NOMO-1 treated with DMSO at 0.1 percent for 48 hours (cell line): ENCODE measurements around the gene KRTAP17-1.
"Not testable (repeated sequence)": the region's sequence is repeated elsewhere in the genome, so short reads cannot be mapped to it uniquely, and the experiment has no call there.

Experiments used
- DNase-seq: peaks from one replicate; lab custom pipeline; 2025; ENCODE audit not compliant: unreplicated experiment; lab: John Stamatoyannopoulos, UW

KRTAP17-1 gene, protein sequence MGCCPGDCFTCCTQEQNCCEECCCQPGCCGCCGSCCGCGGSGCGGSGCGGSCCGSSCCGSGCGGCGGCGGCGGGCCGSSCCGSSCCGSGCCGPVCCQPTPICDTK

GRCh38 chr17:41315204-41315794, at the start of gene KRTAP17-1:
TSS of gene KRTAP17-1 (minus strand) at chr17:41315710. CDS start at chr17:41315650, 60 bp downstream.
- DNase-seq: no peak

- DNase-seq: no peak
Measured at GRCh38 chr17:41363881-41364280, 48.4 kb upstream of the KRTAP17-1 start.

GRCh38 chr17:41360296-41360995, 44.9 kb upstream of the KRTAP17-1 start:
- DNase-seq: no peak

DNA sequence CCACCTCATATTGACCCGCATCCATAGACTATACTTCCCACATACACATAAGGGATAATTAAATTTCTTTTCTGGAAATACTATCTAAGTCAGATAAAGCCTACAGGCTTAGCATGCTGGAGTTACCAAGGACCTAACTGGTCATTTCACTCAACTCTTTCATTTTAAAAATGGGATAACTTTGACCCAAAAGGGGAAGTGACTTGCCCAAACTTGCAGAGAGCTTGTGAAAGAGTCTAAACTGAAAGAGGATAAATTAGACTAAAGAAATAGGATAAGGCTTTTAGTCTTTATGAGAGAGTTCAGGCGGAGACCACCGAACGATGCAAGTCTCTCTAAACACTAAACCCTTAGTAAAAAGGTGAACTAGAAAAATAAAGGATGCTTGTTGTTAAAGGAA, 39.0 kb upstream of the KRTAP17-1 start:
- DNase-seq: peak; percentile 91

- no peak for DNase-seq
Measured at GRCh38 chr17:41352597-41353366, 37.3 kb upstream of the KRTAP17-1 start.

GRCh38 chr17:41351177-41351576, 35.7 kb upstream of the KRTAP17-1 start:
- DNase-seq: no peak

GRCh38 chr17:41350381-41350878, 34.9 kb upstream of the KRTAP17-1 start, which contains the start of gene KRT33A:
TSS of gene KRT33A (minus strand) at chr17:41350828. CDS start at chr17:41350767, 61 bp downstream.
- DNase-seq: not testable (repeated sequence)

GRCh38 chr17:41347869-41348760, 32.6 kb upstream of the KRTAP17-1 start:
- peak; percentile 46 for DNase-seq

DNA sequence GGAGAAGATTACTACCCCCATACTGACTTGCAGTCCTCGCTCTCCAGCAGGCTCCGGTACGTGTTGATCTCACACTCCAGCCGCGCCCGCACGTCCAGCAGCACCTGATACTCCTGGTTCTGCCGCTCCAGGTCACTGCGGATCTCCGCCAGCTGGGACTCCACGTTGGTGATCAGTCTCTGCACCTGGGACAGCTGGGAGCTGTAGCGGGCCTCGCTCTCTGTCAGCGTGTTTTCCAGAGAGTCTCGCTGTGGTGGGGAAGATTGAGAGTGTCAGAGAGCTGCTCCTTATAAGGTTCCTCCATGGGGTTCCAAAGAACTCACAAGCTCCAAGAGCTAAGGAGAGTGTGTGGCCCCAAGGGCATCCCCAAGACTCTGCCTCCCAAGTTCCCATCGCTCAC, 30.9 kb upstream of the KRTAP17-1 start:
- not testable (repeated sequence) for DNase-seq

- DNase-seq: no peak
Measured at GRCh38 chr17:41345992-41346391, 30.5 kb upstream of the KRTAP17-1 start.

DNA sequence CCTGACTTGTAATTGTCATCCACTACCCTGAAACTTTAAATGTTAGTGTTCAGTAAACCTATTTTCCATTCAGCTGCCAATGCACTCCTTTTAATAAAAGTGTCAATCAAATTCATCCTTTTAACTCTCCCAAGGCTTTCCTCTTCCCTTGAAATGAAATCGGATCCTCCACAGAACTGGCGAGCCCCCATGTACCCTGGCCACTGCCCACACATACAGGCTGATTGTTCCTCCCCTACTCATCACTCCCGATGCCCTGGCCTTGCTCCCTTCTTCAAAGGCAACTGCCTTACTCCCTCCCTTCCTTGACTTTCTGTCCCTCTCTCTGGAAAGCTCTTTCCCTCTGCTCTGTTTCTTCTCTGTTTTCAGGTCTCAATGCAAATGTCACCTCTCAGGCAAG, 27.5 kb upstream of the KRTAP17-1 start:
- no peak for DNase-seq

DNA sequence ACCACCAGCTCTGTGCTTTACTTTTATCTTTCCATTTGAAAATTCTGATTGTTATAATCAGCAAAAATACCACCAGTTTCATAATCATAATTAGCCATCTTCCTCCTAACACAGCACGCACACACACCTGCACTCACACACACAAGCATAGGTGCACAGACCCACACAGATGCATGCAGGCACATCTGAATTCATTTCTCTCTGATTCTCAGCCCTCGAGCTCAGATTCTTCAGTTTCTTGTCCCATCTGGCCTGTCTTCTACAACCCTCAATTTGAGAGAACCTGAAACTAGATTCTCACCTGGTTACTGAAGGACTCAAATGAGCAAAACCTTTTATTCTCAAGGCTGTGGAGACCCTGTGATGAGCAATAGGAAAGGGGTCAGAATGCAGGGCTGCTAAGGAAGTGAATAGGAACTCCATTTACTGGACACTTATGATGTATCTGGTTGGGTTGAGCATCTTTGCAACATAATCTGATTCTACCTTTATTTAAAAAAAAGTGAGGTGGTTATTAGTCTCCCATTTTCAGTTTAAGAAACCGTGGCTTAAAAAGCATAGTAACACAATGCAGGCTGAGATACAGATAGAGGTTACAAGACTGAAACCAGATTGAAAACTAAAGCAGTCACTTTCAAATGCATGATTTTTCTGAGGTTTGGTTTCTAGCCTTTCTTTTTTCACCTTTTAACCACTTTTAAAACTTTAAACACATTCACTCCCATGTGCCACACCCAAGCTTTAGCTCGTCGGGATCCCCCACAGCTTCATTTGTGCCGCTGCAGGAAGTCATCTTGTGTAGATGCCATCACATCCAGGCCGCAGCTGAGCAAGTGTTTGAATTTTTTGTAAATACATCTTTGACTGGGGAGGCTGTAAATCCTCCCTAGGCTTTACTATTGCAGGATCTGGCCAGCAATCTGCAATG, 25.7 kb upstream of the KRTAP17-1 start:
- no peak for DNase-seq

DNA sequence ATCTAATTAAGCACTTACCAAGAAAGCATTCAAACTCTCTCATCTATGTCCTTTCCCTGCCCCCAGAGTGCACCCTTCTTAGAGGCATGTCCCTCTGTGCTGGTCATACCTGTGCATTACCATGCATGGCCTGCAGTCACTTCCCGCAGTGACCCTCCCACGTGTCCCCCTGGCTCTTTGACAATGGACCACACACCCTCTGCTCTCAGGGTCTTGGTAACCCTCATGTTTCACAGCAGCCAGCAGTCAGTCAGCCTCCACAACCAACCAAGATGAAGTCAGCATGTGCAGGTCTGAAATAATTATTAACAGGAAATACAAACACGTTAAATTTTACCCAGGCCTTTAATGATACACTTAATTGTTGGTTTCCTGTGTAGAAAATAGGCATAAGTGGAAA, 25.0 kb upstream of the KRTAP17-1 start:
- no peak for DNase-seq

DNA sequence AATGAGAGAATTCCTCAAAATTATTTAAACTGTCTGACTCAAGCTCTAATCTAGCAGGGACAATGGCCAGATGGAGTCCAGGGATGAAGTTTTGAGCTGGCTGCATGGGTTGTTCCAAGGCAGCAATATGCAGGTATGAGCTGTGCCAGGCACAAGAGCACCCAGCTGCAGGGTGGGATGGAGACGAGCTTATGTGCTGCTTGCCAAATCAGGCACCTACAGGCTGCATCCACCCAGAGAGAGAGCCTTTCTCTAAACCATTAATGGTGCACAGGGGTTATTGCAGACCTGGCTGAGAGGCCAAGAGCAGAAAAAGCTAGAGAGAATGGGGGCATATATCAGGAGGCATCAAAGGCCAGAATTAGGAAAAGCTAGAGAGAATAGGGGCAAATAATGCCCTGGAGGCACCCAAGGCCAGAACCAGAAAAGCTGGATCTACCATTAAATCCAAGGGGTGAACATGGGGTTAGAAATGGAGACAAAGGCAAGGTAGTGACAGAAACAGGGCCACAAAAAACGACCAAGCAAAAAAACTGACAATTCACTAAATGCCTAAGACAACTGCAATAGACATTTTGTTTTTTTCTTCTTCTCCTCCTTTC, 24.2 kb upstream of the KRTAP17-1 start:
- no peak for DNase-seq

DNA sequence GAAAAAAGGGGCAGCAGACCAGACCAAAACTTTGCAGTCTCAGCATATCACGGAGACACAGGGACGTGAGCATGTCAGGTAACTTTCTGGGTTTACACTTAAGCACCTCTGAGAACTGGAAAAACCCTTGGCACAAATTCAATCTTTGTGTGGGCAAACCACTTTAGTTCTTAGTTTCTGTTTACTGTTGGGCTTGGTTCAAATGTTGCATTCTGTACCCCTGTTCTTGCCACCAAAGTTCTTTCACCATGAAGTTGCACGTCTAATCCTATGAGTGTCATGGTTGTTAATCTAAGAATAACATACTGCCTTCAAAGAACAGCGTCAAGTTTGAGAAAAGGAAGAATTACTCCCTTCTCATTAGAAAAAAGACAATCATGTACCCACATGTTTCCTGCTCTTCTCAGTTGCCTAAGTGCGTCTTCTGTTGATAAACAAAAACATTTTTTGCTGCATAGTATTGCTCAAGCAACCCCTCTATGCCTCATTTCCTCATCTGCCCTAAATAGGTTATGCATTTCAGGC, 23.5 kb upstream of the KRTAP17-1 start:
- peak; percentile 80 for DNase-seq

DNA sequence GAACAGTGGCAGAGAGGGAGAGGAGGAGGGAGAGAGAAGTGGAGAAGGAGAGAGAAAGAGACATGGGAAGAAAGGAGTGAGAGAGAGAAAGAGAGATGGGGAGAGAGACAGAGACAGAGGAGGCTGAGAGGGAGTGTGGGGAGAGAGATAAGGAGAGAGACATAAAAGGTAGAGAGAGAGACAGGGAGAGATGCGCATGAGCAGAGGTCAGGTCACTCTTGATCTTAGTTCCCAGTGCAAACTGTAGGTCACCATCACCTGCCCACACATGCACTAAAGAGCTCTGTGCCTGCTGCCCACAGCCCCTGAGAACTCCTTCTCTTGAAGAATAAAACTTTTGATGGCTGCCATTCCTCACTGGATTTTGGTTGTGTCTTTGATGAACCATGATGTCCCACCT, 20.2 kb upstream of the KRTAP17-1 start:
- no peak for DNase-seq

DNA sequence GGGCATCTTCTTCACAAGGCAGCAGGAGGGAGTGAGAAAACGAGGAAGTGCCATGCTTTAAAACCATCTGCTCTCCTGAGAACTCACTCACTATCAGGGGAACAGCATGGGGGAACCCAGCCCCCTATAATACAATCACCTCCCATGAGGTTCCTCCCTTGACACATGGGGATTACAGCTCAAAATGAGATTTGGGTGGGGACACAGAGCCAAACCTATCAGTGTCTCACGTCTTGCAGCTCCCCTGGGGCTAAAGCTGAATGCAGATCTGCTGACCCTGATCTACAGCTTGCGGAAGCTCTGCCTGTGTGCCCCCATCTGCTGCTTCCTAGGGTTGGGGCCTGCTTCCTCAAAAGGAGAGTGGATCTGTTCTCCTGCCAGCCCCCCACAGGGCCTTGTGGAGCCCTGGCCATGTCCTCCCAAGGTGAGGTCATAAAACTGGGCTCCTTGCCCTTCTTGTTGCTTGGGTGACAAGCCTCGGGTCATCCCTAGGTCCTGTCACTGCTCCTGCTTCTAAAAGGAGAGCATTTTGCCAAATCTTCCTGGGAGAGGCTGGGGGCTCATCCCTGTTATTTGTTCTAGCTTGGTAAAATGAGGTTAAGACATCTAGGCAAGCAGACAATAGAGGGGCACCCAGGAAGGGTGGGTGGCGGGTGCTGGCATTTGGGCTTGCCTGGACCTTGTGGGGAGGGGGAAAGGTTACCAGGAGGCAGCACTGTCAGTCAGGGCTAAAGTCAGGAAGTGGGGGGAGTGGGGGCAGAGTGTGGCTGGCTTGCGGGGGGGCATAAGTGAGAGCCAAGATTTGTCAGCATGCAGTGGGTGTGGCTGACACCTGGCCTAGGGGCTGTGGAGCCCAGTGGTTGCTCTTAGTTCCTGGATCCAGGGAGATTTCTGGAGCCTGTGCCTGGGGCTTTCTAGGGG, 19.1 kb upstream of the KRTAP17-1 start:
- DNase-seq: peak; percentile 33

- no peak for DNase-seq
Measured at GRCh38 chr17:41333836-41334235, 18.3 kb upstream of the KRTAP17-1 start.
